HG03439 (cell line): Measurements from ENCODE around the gene ICOS.

ENCODE experiments used
- ATAC-seq: cut with Tn5 transposase; IDR thresholded peaks from one replicate; pipeline ENCODE4 v1.9.1; 2021; ENCODE audit warnings: mild to moderate bottlenecking, moderate library complexity; ENCODE audit not compliant: unreplicated experiment

Gene ICOS, protein sequence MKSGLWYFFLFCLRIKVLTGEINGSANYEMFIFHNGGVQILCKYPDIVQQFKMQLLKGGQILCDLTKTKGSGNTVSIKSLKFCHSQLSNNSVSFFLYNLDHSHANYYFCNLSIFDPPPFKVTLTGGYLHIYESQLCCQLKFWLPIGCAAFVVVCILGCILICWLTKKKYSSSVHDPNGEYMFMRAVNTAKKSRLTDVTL

DNA sequence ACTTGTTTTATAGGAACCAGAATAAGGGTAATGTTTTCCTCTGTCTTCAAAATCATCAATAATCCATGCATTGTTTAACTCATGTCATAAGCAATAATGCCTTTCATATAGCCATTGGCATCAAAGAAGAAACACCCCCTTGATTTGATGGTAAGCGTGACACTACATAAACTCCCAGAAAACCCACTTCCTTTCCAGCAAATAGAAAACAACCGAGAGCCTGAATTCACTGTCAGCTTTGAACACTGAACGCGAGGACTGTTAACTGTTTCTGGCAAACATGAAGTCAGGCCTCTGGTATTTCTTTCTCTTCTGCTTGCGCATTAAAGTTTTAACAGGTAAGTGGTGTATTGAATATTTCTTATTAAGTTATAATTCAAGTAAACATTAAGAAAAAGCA lies at the start of gene ICOS:
Gene ICOS (plus strand): TSS at position 229 of the 400 bp plus-strand sequence. CDS start 52 bp downstream, at position 281.
- no peak for ATAC-seq

DNA sequence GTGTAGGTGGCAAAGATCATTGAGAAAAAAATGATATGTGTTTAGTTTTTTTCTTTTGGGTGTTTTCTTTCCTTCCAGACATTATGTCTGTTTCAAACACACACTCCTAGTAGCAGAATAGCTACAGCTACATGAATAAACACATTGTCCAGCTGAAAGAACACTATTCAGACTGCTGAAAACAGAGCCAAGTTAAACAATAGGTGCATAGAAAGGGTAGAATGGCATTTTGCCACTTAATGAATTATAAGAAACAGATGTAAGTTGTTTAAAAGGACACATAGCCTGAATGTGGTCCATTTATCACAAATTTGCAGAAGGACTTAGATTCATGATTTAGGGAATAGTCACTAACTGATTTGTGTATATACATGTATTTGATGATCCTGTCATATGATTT lies 48.9 kb upstream of the ICOS start:
- ATAC-seq, result no peak

DNA sequence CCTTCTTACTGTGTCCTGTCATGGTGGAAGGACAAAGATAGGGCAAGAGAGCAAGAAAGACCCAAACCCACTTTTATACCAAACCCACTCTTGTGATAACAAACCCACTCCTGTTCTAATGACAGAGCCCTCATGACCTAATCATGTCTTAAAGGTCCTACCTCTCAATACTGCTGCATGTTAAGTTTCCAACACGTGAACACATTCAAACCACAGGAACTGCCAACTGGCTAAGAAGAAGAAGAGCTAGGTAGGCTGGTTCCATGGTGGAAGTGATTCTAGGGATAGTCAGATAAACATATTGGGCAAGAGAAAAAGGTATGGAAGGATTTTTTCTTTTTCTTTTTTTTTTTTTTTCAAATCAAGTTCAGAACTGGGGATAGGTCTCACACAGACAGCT lies 47.0 kb upstream of the ICOS start:
- ATAC-seq, result no peak

- no peak for ATAC-seq
Observed at GRCh38 chr2:203889944-203890343, 46.6 kb upstream of the ICOS start.

- ATAC-seq, result no peak
Observed at GRCh38 chr2:203890733-203891132, 45.8 kb upstream of the ICOS start.

GRCh38 chr2:203891474-203891873 lies 45.1 kb upstream of the ICOS start:
- ATAC-seq, result no peak

DNA sequence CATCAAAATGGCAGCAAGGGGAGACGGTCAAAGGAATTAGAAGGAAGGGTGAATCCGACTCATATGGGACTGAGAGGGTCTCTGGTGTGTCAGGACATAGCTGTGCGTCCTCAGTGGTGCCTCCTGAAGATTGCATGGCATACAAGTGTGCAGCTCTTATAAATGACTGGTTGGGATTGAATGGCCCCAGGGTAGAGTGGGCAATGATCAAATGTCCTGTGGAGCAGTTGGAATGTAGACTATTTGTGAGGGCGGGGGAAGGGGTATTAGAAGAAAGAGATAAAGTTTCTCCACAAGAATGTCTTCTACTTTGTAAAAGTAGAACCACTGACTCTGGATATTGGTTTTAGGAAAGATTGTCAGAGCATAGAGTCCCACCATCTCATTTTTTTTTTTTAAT lies 44.4 kb upstream of the ICOS start:
- ATAC-seq, result no peak

- no peak for ATAC-seq
Observed at GRCh38 chr2:203893401-203893800, 43.2 kb upstream of the ICOS start.

DNA sequence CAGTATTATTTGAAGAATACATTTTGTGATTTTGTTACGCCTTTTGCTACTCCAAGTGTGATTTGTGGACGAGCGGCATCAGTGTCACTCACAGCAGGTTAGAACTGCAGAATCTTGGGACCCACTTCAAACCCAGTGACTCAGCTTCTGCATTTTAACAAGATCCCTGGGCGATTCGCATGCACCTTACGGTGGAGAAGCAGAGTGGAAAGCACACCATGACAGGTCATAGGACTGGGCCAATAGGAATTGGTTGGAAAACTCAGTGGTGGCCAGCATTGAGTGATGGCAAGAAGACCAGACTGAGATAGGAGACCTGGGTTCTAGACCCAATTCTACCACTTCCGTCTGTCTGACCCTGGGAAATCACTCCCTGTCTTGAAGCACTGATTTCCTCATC lies 42.7 kb upstream of the ICOS start:
- no peak for ATAC-seq

DNA sequence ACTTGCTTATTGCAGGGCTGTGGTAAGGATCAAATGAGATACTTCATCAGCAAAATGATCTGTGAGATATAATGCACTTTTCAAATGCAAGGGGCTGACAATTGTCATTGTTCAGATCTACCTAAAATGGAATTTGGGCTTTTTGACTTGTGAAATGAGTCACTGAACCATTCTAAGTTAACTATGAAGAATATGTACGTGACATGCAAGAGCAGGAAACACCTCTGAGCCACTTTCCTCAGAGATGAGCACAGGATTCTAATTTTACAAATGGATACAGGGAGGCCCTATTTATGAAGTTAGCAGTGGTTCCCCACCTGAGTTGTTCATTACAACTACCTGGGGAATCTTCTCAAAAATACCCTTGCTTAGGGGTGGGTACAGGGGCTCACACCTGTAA lies 42.3 kb upstream of the ICOS start:
- no peak for ATAC-seq

GRCh38 chr2:203897544-203897943 lies 39.0 kb upstream of the ICOS start:
- ATAC-seq, result no peak

DNA sequence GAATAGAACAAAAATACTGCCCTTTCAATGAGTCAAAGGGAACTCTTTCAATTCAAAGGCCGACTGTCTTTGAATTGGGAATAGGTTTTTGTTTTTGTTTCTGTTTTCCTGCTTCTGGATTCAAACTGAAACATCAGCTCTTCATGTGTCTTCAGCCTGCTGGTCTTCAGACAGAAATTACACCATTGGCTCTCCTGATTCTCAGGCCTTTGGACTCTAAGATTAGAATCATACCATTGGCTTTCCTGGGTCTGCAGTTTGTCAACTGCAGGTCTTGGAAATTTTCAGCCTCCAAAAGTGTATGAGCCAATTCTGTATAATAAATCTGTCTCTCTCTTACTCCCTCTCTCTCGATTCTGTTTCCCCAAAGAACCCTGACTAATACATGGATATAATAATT lies 37.9 kb upstream of the ICOS start:
- ATAC-seq, result no peak

DNA sequence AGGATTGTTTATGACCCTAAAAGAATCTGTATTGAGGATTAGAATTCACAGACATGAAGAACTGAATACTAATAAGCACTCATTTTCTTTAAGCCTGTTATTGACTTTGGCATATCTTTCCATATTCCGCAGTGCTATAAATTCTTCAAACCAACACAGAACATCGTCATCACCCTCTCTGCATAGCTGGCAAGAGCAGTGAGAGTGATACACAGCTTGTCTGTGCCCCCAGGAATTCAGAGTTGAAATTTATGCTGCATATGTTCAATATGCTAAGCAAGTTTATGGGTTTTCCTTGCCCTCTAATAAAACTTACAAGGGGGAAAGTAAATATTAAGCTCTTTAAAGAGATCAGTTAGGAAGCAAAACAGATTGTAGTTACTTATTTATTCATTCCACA lies 36.3 kb upstream of the ICOS start:
- ATAC-seq, result no peak

DNA sequence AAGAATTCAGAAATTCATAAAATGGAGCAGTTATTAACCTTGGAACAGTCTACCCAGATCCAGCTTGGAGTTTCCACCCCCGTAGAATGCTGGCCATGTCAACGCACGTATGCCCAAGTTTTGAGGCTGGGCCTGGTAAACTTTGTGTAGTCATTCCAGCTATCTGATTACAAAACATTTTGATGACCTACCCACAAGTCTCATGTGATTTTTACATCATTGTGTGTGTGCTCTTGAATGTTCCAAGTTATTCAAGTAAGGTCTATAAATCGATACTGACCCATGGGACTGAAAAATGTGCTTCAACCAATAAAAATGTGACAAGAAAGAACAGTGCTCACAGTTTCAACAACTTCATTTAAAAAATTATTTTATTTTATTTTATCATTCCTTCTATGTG lies 32.5 kb upstream of the ICOS start:
- no peak for ATAC-seq

DNA sequence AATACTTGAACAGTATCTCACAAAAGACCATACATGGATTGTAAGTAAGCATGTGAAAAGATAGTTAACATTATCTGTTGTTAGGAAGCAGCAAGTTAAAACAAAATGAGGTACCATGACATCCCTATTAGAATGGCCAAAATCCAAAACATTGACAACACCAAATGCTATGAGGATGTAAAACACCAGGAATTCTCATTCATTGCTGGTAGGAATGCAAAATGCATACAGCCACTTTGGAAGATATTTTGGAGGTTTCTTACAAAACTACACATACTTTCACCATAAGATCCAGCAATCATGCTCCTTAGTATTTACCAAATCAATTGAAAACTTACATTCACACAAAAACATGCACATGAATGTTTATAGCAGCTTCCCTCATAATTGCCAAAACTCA lies 30.9 kb upstream of the ICOS start:
- ATAC-seq, result no peak

DNA sequence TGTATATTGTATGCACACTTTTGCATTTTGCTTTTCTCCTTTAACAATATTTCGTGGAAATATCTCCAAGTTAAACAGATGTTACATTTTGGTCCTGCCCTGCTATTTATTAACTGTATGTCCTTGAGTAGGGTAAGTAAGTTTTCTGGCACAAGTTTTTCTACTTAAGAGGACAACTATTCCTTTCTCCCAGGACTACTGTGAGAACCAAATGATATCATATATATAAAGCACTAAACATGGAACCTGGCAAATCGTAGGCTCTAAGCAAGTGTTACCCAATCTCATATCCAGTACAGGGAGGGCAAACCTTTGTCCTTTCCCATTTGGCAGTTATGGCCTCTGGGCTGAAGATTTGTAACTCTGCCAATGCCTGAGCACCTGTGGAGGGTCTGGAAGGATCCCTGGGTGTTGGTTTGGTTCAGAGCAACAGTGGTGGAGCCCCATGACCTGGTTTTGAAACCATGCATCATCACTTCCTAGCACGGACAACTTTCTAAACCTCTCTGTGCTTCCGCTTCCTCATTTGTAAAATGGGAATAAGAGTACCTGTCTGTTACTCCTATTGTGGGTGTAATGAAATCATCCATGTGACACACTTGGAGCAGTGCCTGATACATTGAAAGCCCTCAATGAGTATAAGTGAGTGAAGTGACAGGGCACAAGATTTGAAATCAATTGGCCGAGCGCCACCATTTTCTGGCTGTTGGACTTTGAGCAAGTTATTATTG lies 28.3 kb upstream of the ICOS start:
- ATAC-seq, result no peak

GRCh38 chr2:203908797-203909185 lies 27.8 kb upstream of the ICOS start:
- no peak for ATAC-seq

DNA sequence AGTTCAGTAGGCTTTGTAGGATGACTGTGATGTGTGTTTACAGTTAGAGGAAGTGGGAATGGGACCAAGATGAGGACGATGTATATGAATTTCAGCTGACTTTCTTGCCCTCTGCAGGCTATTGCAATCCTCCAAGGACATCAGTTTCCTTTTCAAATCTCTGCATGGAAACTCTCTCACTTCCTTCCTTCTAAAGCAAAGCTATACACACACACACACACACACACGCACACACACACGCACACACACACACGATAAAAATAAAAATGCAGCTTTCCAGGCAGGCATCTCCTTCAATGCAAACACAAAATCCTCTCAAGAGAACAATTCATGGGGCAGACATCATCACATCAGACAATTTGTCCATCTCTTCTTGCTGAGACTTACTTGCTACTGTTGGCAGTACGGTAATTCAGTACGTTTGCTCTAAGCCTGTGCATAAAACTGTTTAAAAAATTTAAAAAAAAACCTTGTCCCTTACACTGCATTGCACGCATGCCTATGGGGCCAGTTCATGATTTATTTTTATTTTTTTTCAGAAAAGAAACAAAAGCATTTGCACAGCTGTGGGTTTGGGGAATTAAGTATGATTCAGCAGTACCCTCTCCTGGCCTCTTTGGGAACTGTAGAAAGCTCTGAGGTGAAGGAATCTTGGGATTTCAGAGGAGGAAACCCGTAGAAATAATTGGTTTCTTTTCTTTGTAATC lies 27.1 kb upstream of the ICOS start:
- no peak for ATAC-seq

- ATAC-seq, result no peak
Observed at GRCh38 chr2:203909974-203910373, 26.6 kb upstream of the ICOS start.

GRCh38 chr2:203913947-203914346 lies 22.6 kb upstream of the ICOS start:
- ATAC-seq, result no peak

DNA sequence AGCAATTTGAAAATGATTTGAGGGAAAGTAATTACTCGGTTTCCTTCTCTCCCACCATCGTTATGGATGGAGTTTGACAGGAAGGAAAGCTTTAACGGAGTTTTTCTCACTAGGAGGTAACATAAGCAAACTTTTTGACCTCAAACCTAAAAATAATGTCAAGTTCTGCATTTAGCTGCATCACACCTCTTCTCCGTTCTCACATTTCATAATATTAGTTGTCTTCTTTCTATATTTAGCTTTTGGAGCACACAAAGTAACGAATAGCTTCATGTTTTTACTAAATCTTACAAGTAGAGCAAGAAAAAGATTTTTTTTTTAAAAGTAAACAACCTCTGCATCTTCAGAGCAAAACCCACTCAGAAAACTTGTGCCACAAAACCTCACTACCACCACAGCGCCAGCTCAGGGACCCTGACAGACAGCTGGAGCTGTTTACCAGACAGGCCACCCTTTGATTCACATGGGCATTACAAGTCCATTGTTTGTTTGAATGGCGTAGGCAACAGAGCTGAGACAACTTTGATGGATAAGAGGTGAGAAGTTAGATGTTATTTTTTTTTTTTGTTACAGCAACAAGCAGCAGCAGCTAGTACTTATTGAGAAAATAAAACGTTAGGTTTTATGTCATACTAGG lies 21.9 kb upstream of the ICOS start:
- no peak for ATAC-seq

- no peak for ATAC-seq
Observed at GRCh38 chr2:203915256-203915655, 21.3 kb upstream of the ICOS start.
